Endothelial cell of umbilical vein (primary cell): ENCODE data around the gene CFAP61.

Source experiments
- EZH2 ChIP-seq: IDR thresholded peaks from 2 replicates; pipeline ENCODE4 v1.6.1; 2012; ENCODE audit warnings: borderline replicate concordance, low read depth, mild to moderate bottlenecking, moderate library complexity, low read length, inconsistent platforms; ENCODE audit not compliant: severe bottlenecking
- POLR2AphosphoS5 ChIP-seq: IDR thresholded peaks from 2 replicates; pipeline ENCODE4 v1.6.1; 2012; ENCODE audit warnings: low read depth, mild to moderate bottlenecking, control low read depth, low read length, moderate library complexity; ENCODE audit not compliant: insufficient read depth
- TF ChIP-seq, protein P1 (sequence below), 2 donors: IDR thresholded peaks; 1 replicate in 1 of 2; 2 replicates in 1 of 2; pipeline ENCODE4 v1.5.1; 2011; ENCODE audit warnings: low read length in 2 of 2, mild to moderate bottlenecking in 2 of 2, moderate library complexity in 2 of 2, control low read depth in 1 of 2, inconsistent platforms in 1 of 2, low read depth in 1 of 2; ENCODE audit not compliant: insufficient read depth in 1 of 2; ENCODE audit errors: extremely low read depth in 1 of 2
- TF ChIP-seq, protein P2 (sequence below): IDR thresholded peaks from 2 replicates; pipeline ENCODE4 v1.6.1; 2011; ENCODE audit not compliant: insufficient read depth, insufficient read length

DNA sequence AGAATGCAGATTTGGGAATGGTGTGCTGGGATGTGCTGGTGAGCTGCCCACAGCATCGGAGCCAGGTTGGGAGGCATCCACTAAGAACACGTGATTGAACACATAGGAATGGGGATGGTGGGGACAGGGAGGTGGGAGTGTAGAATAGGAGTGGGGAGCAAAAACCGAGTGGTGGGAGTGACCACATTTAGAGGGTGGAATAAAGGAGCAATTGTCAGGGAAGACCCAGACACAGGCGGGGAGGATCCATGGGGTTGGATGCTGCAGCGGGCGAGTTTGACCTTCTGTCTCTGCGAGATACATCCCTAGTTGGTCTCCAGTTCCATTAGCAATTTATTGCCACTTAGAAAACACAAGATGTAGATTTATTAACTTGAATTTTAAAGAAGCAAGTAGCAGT is 30.5 kb upstream of the CFAP61 start:
- TF ChIP-seq EZH2 = no peak
- TF ChIP-seq, protein P1, sequence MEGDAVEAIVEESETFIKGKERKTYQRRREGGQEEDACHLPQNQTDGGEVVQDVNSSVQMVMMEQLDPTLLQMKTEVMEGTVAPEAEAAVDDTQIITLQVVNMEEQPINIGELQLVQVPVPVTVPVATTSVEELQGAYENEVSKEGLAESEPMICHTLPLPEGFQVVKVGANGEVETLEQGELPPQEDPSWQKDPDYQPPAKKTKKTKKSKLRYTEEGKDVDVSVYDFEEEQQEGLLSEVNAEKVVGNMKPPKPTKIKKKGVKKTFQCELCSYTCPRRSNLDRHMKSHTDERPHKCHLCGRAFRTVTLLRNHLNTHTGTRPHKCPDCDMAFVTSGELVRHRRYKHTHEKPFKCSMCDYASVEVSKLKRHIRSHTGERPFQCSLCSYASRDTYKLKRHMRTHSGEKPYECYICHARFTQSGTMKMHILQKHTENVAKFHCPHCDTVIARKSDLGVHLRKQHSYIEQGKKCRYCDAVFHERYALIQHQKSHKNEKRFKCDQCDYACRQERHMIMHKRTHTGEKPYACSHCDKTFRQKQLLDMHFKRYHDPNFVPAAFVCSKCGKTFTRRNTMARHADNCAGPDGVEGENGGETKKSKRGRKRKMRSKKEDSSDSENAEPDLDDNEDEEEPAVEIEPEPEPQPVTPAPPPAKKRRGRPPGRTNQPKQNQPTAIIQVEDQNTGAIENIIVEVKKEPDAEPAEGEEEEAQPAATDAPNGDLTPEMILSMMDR (IDR thresholded peaks at IDR 0.05; ENCODE audit: extremely low read depth in 1 of 2, insufficient read depth in 1 of 2, low read depth in 1 of 2, low read length in 2 of 2) = no peak
- TF ChIP-seq, protein P2, sequence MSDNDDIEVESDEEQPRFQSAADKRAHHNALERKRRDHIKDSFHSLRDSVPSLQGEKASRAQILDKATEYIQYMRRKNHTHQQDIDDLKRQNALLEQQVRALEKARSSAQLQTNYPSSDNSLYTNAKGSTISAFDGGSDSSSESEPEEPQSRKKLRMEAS = no peak
- TF ChIP-seq POLR2AphosphoS5 = no peak
